HFF-Myc (cell line): ENCODE measurements around the gene JPT2.

Experiments used
- DNase-seq: peaks from one replicate; pipeline ENCODE4 v3.0.0-alpha.2; 2011; ENCODE audit warnings: low read depth; ENCODE audit errors: extremely low read depth
- H3K4me3 ChIP-seq: replicated peaks from 2 replicates; pipeline ENCODE4 v1.5.1; 2011; ENCODE audit warnings: low read depth, mild to moderate bottlenecking, control low read depth, low read length
- CTCF ChIP-seq: IDR thresholded peaks from 2 replicates; pipeline ENCODE4 v1.5.1; 2012; ENCODE audit warnings: mild to moderate bottlenecking, low read depth, low read length, control low read depth; ENCODE audit errors: missing control alignments

JPT2 gene

GRCh38 chr16:1634541-1634940, 43.5 kb upstream of the JPT2 start:
- no peak for DNase-seq
- no peak for TF ChIP-seq CTCF
- H3K4me3 ChIP-seq = no peak overlapping the region

- no peak overlapping the region for H3K4me3 ChIP-seq
- no peak for TF ChIP-seq CTCF
- no peak for DNase-seq
Observed at GRCh38 chr16:1635070-1635469, 43.0 kb upstream of the JPT2 start.

GRCh38 chr16:1637526-1637925, 40.6 kb upstream of the JPT2 start:
- DNase-seq = no peak
- no peak overlapping the region for H3K4me3 ChIP-seq
- TF ChIP-seq CTCF = no peak

GRCh38 chr16:1638757-1639156, 39.3 kb upstream of the JPT2 start:
- no peak for TF ChIP-seq CTCF
- H3K4me3 ChIP-seq = no peak overlapping the region
- no peak for DNase-seq

- no peak for DNase-seq
- no peak for TF ChIP-seq CTCF
- H3K4me3 ChIP-seq = no peak overlapping the region
Observed at GRCh38 chr16:1639282-1639681, 38.8 kb upstream of the JPT2 start.

GRCh38 chr16:1639860-1640259, 38.2 kb upstream of the JPT2 start:
- no peak overlapping the region for H3K4me3 ChIP-seq
- no peak for TF ChIP-seq CTCF
- no peak for DNase-seq

GRCh38 chr16:1640261-1640941, 37.7 kb upstream of the JPT2 start:
- no peak for TF ChIP-seq CTCF
- DNase-seq = no peak
- no peak overlapping the region for H3K4me3 ChIP-seq
